Measurements from ENCODE around the gene TKT.
"Not testable (repeated sequence)": the region's sequence is repeated elsewhere in the genome, so short reads cannot be mapped to it uniquely, and the experiment has no call there.

TKT gene

GRCh38 chr3:53255775-53256703, at the start of gene TKT:
TSS of gene TKT (minus strand) at chr3:53256022. CDS start at chr3:53255942, 80 bp downstream.
- DNase-seq (ENCODE audit: low read depth) = peak; percentile 73

- DNase-seq (ENCODE audit: low read depth) = no peak
Observed at GRCh38 chr3:53303957-53304356, 48.1 kb upstream of the TKT start.

- no peak for DNase-seq (ENCODE audit: low read depth)
Observed at GRCh38 chr3:53303549-53303948, 47.7 kb upstream of the TKT start.

- no peak for DNase-seq (ENCODE audit: low read depth)
Observed at GRCh38 chr3:53300826-53301225, 45.0 kb upstream of the TKT start.

GRCh38 chr3:53299611-53300023, 43.8 kb upstream of the TKT start:
- DNase-seq (ENCODE audit: low read depth) = not testable (repeated sequence)

- DNase-seq (ENCODE audit: low read depth) = no peak
Observed at GRCh38 chr3:53295410-53295809, 39.6 kb upstream of the TKT start.

GRCh38 chr3:53293867-53294266, 38.0 kb upstream of the TKT start:
- DNase-seq (ENCODE audit: low read depth) = no peak

GRCh38 chr3:53288214-53288613, 32.4 kb upstream of the TKT start:
- no peak for DNase-seq (ENCODE audit: low read depth)

- no peak for DNase-seq (ENCODE audit: low read depth)
Observed at GRCh38 chr3:53287131-53287629, 31.4 kb upstream of the TKT start.

GRCh38 chr3:53286727-53287126, 30.9 kb upstream of the TKT start:
- DNase-seq (ENCODE audit: low read depth) = no peak

GRCh38 chr3:53282581-53282980, 26.8 kb upstream of the TKT start:
- DNase-seq (ENCODE audit: low read depth) = no peak

- DNase-seq (ENCODE audit: low read depth) = no peak
Observed at GRCh38 chr3:53278667-53279066, 22.8 kb upstream of the TKT start.

GRCh38 chr3:53274938-53275605, 19.2 kb upstream of the TKT start:
- no peak for DNase-seq (ENCODE audit: low read depth)

- no peak for DNase-seq (ENCODE audit: low read depth)
Observed at GRCh38 chr3:53273146-53273670, 17.4 kb upstream of the TKT start.

- no peak for DNase-seq (ENCODE audit: low read depth)
Observed at GRCh38 chr3:53269888-53270880, 14.4 kb upstream of the TKT start.

GRCh38 chr3:53269193-53269592, 13.4 kb upstream of the TKT start:
- not testable (repeated sequence) for DNase-seq (ENCODE audit: low read depth)

GRCh38 chr3:53267766-53268165, 11.9 kb upstream of the TKT start:
- no peak for DNase-seq (ENCODE audit: low read depth)

- DNase-seq (ENCODE audit: low read depth) = no peak
Observed at GRCh38 chr3:53264718-53265117, 8.9 kb upstream of the TKT start.

- DNase-seq (ENCODE audit: low read depth) = no peak
Observed at GRCh38 chr3:53263907-53264306, 8.1 kb upstream of the TKT start.

- DNase-seq (ENCODE audit: low read depth) = no peak
Observed at GRCh38 chr3:53261712-53262111, 5.9 kb upstream of the TKT start.

- DNase-seq (ENCODE audit: low read depth) = no peak
Observed at GRCh38 chr3:53260286-53260785, 4.5 kb upstream of the TKT start.

Measured in activated T-cell treated with anti-CD3 and anti-CD28 coated beads for 24 hours (primary cell).